ES-I3 (cell line): Measurements from ENCODE around the gene ABCA7.

Experiments used
- H3K36me3 ChIP-seq: 2 replicates; pipeline ENCODE4 v1.6.1; 2013; ENCODE audit warnings: mild to moderate bottlenecking, low read length, control low read depth, moderate library complexity; ENCODE audit not compliant: insufficient read depth
- H3K4me1 ChIP-seq: 2 replicates; pipeline ENCODE4 v1.6.1; 2013; ENCODE audit warnings: mild to moderate bottlenecking, control low read depth, low read length; ENCODE audit not compliant: insufficient read depth
- H3K9ac ChIP-seq: 2 replicates; pipeline ENCODE4 v1.6.1; 2013; ENCODE audit warnings: low read depth, mild to moderate bottlenecking, low read length, moderate library complexity
- H3K9me3 ChIP-seq: 2 replicates; pipeline ENCODE4 v1.6.1; 2013; ENCODE audit warnings: mild to moderate bottlenecking, low read length, moderate library complexity; ENCODE audit not compliant: control insufficient read depth, insufficient read depth

ABCA7 gene

DNA sequence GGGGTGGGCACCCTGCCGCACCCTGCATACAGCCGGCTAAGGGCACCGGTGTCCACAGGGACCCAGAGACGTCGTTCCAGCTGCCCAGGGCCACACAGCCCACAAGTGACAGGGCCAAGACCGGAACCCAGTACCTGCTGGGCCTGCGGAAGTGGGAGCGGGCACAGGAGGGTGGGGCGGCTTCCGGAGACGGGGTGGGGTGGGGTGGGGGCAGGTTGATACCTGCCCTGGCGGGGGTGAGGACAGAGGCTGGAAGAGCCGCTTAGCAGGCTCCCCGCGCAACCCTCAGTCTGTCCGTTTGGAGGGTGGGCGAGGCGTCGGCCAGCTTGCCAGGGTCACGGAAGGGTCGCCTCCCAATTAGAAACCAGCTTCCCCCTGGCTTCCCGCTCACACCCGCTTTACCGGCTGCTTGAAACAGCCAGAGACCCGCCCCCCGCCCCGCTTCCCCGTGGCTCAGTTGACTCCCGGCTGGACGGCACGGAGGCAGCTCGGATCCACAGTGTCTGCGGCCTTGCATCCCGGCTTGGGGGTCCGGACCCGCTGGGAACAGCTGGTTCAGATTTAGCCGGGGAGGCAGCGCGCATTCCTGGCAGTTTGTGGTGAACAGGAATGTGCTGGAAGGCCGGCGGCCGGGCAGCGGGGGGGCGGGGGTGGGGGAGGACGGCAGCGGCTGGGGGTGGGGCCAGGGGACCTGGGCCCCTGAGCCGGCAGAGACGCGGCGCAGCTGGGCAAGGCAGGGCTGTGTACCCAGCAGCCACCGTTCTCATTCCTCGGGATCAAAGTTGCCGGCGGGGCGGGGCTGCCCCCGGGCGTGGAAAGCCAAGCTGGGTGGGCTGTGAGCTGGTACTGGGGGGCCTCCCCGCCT, 11.6 kb upstream of the ABCA7 start:
- no peaks in the 10 kb centered on the region for H3K9me3 ChIP-seq
- peaks cover 10% of the 10 kb centered on the region for H3K36me3 ChIP-seq
- no peaks in the 10 kb centered on the region for H3K4me1 ChIP-seq
- H3K9ac ChIP-seq = peak overlapping the region; percentile 98

GRCh38 chr19:1032264-1032867, 7.5 kb upstream of the ABCA7 start:
- peaks cover 17% of the 10 kb centered on the region for H3K36me3 ChIP-seq
- H3K9ac ChIP-seq = no peak overlapping the region
- H3K9me3 ChIP-seq = no peaks in the 10 kb centered on the region

GRCh38 chr19:1035998-1036621, 3.8 kb upstream of the ABCA7 start:
- Histone ChIP-seq H3K36me3 (peaks cover 17% of the 10 kb centered on the region), H3K9me3 (no peaks in the 10 kb centered on the region), H3K9ac (no peak overlapping the region), H3K4me1 (no peaks in the 10 kb centered on the region)

More at GRCh38 chr19:1032264-1032867, 7.5 kb upstream of the ABCA7 start:
- H3K4me1 ChIP-seq = no peaks in the 10 kb centered on the region

DNA sequence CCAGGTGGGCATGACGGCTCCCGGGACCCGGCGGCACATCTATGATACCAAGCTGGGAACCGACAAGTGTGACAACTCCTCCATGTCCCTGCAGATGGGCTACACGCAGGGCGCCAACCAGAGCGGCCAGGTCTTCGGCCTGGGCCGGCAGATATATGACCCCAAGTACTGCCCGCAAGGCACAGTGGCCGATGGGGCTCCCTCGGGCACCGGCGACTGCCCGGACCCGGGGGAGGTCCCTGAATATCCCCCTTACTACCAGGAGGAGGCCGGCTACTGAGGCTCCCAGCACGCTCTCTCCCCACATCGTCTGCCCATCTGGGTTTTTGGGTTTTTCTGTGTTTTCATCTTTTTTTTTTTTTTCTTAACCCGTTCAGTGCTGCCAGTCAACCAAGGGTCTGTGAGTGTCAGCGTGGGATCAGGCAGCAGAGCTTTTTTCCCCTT, 2.3 kb upstream of the ABCA7 start:
- H3K36me3 ChIP-seq = peaks cover 10% of the 10 kb centered on the region
- H3K9ac ChIP-seq = no peak overlapping the region
- H3K9me3 ChIP-seq = no peaks in the 10 kb centered on the region
- no peaks in the 10 kb centered on the region for H3K4me1 ChIP-seq

DNA sequence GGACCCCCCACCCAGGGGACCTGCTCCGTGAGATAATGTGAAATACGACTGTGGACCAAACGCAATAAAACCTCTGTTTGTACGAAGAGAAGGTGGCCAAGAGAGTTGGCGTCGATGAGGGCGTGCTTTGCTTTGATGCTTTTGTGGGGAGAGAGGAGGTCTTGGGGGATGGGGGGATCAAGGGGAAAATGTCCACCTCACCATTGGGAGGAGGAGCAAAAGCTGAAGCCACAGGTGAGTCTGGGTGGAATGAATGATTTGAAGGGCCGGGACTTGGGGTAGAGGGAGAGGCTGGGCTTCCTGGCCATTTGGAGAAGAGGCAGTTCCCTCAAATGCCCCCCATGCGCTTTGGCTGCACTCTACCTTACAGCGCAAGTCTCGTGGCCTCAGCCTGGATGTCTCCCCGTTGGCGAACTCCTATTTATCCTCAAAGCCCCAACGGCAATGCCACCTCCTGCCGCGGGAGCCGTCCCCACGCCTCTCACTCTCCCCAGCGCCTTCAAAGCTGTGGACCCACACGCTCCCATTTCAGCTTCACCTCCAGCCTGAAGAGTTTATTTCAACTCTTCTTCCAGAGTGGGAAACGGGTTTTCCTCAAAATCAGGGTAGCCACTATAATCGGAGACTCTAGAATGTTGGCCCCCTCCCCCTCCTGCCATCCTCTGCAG, 795 bp upstream of the ABCA7 start:
- Histone ChIP-seq H3K36me3 (peaks cover 5% of the 10 kb centered on the region; the same call in 1 of the 2 replicates), H3K9ac (peak overlapping the region; percentile 28; the same call in 1 of the 2 replicates), H3K4me1 (no peaks in the 10 kb centered on the region), H3K9me3 (no peaks in the 10 kb centered on the region)

GRCh38 chr19:1040476-1041271, 767 bp downstream of the ABCA7 start:
- Histone ChIP-seq H3K4me1 (no peaks in the 10 kb centered on the region), H3K9me3 (no peaks in the 10 kb centered on the region), H3K9ac (peak overlapping the region; percentile 65), H3K36me3 (peaks cover 5% of the 10 kb centered on the region; the same call in 1 of the 2 replicates)

DNA sequence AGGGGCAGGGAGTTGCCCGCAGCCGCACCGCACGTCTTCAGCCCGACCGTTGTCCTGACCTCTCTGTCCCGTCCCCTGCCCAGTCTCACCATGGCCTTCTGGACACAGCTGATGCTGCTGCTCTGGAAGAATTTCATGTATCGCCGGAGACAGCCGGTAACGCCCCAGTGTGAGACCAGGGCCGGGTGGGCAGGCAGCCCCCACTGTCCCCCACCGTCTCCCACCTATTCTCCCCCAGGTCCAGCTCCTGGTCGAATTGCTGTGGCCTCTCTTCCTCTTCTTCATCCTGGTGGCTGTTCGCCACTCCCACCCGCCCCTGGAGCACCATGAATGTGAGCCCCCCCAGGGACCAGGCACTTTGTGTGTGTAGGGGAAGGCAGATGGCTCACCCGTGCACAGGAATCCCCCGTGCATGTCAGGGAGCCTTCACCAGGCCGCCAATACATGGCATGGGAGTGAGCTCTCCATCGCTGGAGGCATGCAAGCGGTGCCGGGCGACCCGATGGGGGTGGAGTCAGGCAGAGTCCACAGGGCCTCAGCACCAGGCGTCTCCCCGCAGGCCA, 1.4 kb downstream of the ABCA7 start:
- H3K9ac ChIP-seq = peak overlapping the region; percentile 65; the same call in 1 of the 2 replicates
- no peaks in the 10 kb centered on the region for H3K4me1 ChIP-seq
- H3K9me3 ChIP-seq = no peaks in the 10 kb centered on the region

DNA sequence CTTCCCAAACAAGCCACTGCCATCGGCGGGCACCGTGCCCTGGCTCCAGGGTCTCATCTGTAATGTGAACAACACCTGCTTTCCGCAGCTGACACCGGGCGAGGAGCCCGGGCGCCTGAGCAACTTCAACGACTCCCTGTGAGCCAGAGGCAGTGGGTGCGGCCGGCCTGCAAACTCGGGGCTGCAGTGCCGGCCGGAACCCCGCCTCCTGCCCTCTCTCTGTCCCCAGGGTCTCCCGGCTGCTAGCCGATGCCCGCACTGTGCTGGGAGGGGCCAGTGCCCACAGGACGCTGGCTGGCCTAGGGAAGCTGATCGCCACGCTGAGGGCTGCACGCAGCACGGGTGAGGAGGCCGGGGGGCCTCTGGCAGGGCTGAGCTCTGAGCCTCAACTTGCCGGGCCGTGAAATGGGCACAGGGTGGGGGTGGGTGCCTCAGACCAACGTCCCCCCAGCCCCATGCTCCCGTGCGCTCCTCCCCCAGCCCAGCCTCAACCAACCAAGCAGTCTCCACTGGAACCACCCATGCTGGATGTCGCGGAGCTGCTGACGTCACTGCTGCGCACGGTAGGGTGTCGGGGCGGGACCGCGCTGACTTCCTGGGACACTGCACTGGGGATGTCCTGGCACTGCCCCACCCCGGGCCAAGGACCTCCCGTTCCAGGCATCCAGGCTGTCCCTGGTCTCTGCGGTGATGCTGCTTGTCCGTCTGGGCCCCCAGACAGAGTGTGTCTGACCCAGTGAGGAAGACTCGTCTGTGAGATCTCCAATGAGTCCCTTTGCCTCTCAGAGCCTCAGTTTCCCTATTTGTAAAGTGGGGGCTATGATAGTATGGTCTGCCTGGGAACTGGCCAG, 2.2 kb downstream of the ABCA7 start:
- H3K9ac ChIP-seq = no peak overlapping the region
- no peaks in the 10 kb centered on the region for H3K36me3 ChIP-seq
- no peaks in the 10 kb centered on the region for H3K9me3 ChIP-seq
- no peaks in the 10 kb centered on the region for H3K4me1 ChIP-seq

More for the DNA sequence above, 1.4 kb downstream of the ABCA7 start:
- peaks cover under 1% of the 10 kb centered on the region; the same call in 1 of the 2 replicates for H3K36me3 ChIP-seq

GRCh38 chr19:1042689-1043511, 3.0 kb downstream of the ABCA7 start:
- Histone ChIP-seq H3K9me3 (no peaks in the 10 kb centered on the region), H3K9ac (no peak overlapping the region), H3K36me3 (no peaks in the 10 kb centered on the region), H3K4me1 (no peaks in the 10 kb centered on the region)

DNA sequence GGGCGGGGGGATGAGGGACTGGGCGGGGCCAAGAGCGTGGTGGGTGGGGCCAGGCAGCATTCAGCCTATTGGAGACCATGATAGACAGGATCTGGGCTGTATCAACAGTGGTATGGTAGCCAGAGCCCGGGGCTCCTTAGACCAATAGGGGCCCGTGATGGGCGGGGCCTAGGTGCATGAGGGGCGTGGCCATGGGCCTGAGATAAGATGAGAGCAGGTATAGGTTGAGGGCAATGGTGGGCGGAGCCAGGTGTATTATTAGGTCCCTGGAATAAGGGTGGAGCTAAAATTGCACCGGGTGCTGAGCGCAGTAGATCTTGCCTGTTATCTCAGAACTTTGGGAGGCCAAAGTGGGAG, 5.3 kb downstream of the ABCA7 start:
- Histone ChIP-seq H3K36me3 (no peaks in the 10 kb centered on the region), H3K9ac (no peak overlapping the region), H3K4me1 (no peaks in the 10 kb centered on the region), H3K9me3 (no peaks in the 10 kb centered on the region)

GRCh38 chr19:1046117-1046626, 6.3 kb downstream of the ABCA7 start:
- no peaks in the 10 kb centered on the region for H3K4me1 ChIP-seq
- H3K9me3 ChIP-seq = no peaks in the 10 kb centered on the region
- no peaks in the 10 kb centered on the region for H3K36me3 ChIP-seq
- no peak overlapping the region for H3K9ac ChIP-seq
